Activated B cell treated with CpG ODN at 0.5 μM for 24 hours (primary cell): ENCODE data around the gene NPAS4. TPM values are rescaled to one million over a fixed set of nuclear protein-coding genes. Genes with fewer than 3 reads are reported as not detected.
"Not testable (repeated sequence)": the region's sequence is repeated elsewhere in the genome, so short reads cannot be mapped to it uniquely, and the experiment has no call there.

ENCODE experiments used
- ATAC-seq: fragments of 200-7000 bp; cut with Tn5 transposase; one replicate; pipeline ENCODE4 v1.10.0; 2021; ENCODE audit warnings: low read depth, mild to moderate bottlenecking, moderate library complexity
- CTCF ChIA-PET: fragments of 350-600 bp; sonication (Branson Sonifier 250); formaldehyde crosslinking; loops from one replicate; lab custom pipeline; 2021; ENCODE audit warnings: antibody characterized with exemption; lab: Charles Lee
- POLR2A ChIA-PET: fragments of 350-600 bp; sonication (Branson Sonifier 250); formaldehyde crosslinking; loops from one replicate; lab custom pipeline; 2021; ENCODE audit warnings: antibody characterized with exemption; lab: Charles Lee
- DNase-seq: peaks from one replicate; pipeline ENCODE4 v3.0.0; 2022
- H3K27ac Mint-ChIP-seq: one replicate; pipeline ENCODE4 v1.8.0; 2020; ENCODE audit warnings: mixed read lengths
- H3K27me3 Mint-ChIP-seq: one replicate; pipeline ENCODE4 v1.8.0; 2021; ENCODE audit warnings: mixed read lengths
- H3K36me3 Mint-ChIP-seq: one replicate; pipeline ENCODE4 v1.8.0; 2021; ENCODE audit warnings: low read depth, mixed read lengths
- H3K4me1 Mint-ChIP-seq: one replicate; pipeline ENCODE4 v1.8.0; 2021; ENCODE audit warnings: mixed read lengths
- H3K4me3 Mint-ChIP-seq: one replicate; pipeline ENCODE4 v1.8.0; 2020; ENCODE audit warnings: mild to moderate bottlenecking, mixed read lengths
- H3K9me3 Mint-ChIP-seq: one replicate; pipeline ENCODE4 v1.8.0; 2020; ENCODE audit warnings: mixed read lengths
- intact Hi-C: fragments of 100-400 bp; cut with micrococcal nuclease; formaldehyde crosslinking; loops from one replicate; pipeline ENCODE4 v1.15.1; 2024
- total RNA-seq: library from RNA; stranded (reverse); gene quantifications from 2 replicates; pipeline ENCODE4 v1.2.3, GENCODE V29; 2022
- TF ChIP-seq, protein P1 (sequence below): fragments of 200-600 bp; IDR thresholded peaks from one replicate; pipeline ENCODE4 v1.8.0; 2022; ENCODE audit warnings: antibody characterized with exemption, mild to moderate bottlenecking

Gene NPAS4
- not detected in 2 replicates for total RNA-seq

DNA sequence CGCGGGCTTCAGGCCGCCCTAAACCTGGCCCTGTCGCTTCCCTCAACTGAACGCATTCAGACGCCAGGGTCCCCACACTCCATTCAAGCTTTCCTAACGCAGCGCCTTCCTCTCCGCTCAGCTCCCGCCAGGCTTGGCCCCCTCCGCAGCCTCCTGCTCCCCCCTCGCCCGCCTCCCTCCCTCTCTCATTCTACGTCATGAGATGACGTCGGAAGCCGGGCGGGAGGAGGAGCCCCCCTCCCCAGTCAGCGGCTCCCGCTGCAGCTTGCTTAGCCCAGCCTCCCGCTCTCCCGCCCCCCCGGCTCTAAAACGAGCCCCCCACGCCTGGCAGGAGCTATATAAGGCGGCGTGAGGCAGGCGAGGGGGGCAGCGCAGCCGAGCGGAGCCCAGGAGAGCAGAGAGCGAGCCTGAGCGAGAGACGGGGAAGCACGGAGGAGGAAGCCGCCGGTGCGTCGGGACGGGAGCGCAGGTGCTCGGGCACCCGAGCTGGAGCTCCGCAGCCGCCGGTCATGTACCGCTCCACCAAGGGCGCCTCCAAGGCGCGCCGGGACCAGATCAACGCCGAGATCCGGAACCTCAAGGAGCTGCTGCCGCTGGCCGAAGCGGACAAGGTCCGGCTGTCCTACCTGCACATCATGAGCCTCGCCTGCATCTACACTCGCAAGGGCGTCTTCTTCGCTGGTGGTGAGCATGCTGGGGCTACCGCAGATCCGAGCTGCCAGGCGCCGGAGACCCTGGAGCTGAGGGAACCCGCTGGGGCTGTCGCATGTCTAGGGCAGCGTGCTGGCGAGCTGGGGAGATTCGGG, at the start of gene NPAS4:
Gene NPAS4, plus strand, starts transcription at position 365 of the 806 bp plus-strand sequence. Its CDS starts 145 bp downstream, at position 510.
- no peaks in the 10 kb centered on the region for H3K36me3 Mint-ChIP-seq
- H3K4me1 Mint-ChIP-seq, result peaks cover 9% of the 10 kb centered on the region
- ChIA-PET CTCF (interaction anchor here (1.0 to 1.6 kb wide), 5 partner anchors 9 to 58 kb away, joined by 3 to 10 read pairs (median 4); partner anchors contain the start of gene MRPL11), POLR2A (interaction anchor here (0.8 to 1.7 kb wide), 9 partner anchors 11 to 217 kb away, joined by 3 to 18 read pairs (median 5); partner anchors contain the start of genes BBS1, DPP3, MRPL11 and PELI3)
- no peak within 1 kb of the TSS for H3K4me3 Mint-ChIP-seq
- H3K27me3 Mint-ChIP-seq, result peaks cover 37% of the 10 kb centered on the region
- H3K9me3 Mint-ChIP-seq, result no peaks in the 10 kb centered on the region
- H3K27ac Mint-ChIP-seq, result no peak within 1 kb of the TSS
- intact Hi-C loops, result loop anchor here (1.0 to 2.0 kb wide), 2 partner anchors 18 to 46 kb away; partner anchors contain the start of gene PELI3
- ATAC-seq (no peak), DNase-seq (no peak)
- TF ChIP-seq, protein P1, sequence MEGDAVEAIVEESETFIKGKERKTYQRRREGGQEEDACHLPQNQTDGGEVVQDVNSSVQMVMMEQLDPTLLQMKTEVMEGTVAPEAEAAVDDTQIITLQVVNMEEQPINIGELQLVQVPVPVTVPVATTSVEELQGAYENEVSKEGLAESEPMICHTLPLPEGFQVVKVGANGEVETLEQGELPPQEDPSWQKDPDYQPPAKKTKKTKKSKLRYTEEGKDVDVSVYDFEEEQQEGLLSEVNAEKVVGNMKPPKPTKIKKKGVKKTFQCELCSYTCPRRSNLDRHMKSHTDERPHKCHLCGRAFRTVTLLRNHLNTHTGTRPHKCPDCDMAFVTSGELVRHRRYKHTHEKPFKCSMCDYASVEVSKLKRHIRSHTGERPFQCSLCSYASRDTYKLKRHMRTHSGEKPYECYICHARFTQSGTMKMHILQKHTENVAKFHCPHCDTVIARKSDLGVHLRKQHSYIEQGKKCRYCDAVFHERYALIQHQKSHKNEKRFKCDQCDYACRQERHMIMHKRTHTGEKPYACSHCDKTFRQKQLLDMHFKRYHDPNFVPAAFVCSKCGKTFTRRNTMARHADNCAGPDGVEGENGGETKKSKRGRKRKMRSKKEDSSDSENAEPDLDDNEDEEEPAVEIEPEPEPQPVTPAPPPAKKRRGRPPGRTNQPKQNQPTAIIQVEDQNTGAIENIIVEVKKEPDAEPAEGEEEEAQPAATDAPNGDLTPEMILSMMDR, result no peak

DNA sequence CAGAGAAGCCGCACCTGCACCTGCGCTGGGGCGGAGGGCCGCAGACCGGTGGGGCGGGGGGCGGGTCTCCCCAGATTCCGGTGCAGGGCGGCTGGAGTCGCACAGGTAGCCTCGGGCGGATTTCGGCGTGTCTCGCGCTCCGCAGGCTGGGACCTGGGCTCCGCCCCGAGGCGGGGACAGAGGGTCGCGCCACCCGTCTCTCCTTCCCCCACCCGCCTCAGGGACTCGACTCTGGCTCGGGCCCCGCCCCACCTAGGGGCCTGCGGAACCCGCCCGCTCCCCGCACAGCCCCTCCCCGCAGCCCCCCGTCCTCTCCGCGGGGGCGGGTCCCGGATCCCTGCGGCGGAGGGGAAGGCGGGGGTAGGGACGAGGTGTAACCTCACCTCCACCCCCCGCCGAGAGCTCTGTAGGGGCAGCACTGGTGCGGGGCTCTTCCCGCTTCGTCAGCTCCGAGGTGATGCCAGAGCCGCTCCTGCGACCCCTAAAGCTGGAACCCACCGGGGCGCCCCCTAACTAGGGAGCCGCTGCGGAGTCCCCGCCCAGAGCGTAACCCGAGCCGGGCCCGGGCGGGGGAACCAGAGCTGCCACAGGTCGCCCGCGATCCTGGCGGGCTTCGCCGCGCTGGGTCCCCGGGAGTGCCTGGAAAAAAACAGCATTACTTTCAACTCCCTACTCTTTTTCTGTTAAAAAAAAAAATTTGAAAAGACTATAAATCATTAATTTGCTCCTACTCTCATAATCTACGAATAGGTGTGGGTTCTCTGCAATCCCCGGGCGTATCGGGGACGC, 49.0 kb upstream of the NPAS4 start, which contains the start of gene SLC29A2:
Gene SLC29A2, minus strand, starts transcription at position 134 of the 789 bp plus-strand sequence. CDS start 169 bp downstream, outside the sequence.
- Mint-ChIP-seq H3K9me3 (no peaks in the 10 kb centered on the region), H3K27me3 (no peaks in the 10 kb centered on the region), H3K27ac (peak within 1 kb of the TSS; percentile 94), H3K36me3 (peaks cover 5% of the 10 kb centered on the region), H3K4me3 (peak within 1 kb of the TSS; percentile 90), H3K4me1 (peaks cover 15% of the 10 kb centered on the region)
- ATAC-seq (peak; percentile 87), DNase-seq (peak; percentile 78)
- POLR2A ChIA-PET, result interaction anchor here (0.6 to 3.2 kb wide), 20 partner anchors 8 to 980 kb away, joined by 3 to 34 read pairs (median 4); partner anchors contain the start of genes ACTN3, B4GAT1, BRMS1 and CD248
- CTCF ChIA-PET, result interaction anchor here (0.8 to 4.2 kb wide), 5 partner anchors 12 to 67 kb away, joined by 3 to 31 read pairs (median 4); partner anchors contain the start of gene MRPL11
- TF ChIP-seq, protein P1, result no peak
- intact Hi-C loops, result loop anchor here (1.0 to 5.0 kb wide), 6 partner anchors 14 to 585 kb away; partner anchors contain the start of genes PC and PELI3

DNA sequence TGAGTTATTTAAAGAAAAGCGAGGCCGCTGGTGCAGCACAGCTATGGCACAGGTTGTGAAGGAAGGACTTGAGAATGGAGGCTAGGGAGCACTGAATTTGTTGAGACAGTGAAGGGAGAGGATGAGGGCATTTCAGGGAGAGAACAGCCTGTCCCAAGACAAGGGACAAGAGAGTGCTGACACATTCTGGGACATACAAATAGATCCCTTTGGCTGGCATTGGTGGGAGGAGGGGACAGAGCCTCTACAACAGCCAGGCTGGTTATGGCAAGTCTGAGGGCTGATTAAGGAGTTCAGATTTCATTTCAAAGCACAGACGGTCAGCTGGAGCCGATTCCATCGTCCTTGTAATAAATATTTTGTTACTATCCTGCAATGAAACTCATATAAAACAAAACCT, 47.6 kb upstream of the NPAS4 start:
- TF ChIP-seq, protein P1, result no peak
- ChIA-PET CTCF (interaction anchor here (4.2 kb wide), 1 partner anchor 12 kb away, joined by 31 read pairs; no protein-coding TSS in a partner anchor), POLR2A (interaction anchor here (1.7 kb wide), 1 partner anchor 8 kb away, joined by 3 read pairs; no protein-coding TSS in a partner anchor)
- Mint-ChIP-seq H3K36me3 (peaks cover 5% of the 10 kb centered on the region), H3K9me3 (no peaks in the 10 kb centered on the region), H3K27ac (no peak overlapping the region), H3K27me3 (no peaks in the 10 kb centered on the region), H3K4me3 (no peak overlapping the region), H3K4me1 (peaks cover 15% of the 10 kb centered on the region)
- no peak for ATAC-seq
- intact Hi-C loops, result loop anchor here (5.0 kb wide), 2 partner anchors 94 to 584 kb away; partner anchors contain the start of genes PC and PELI3
- DNase-seq, result no peak

DNA sequence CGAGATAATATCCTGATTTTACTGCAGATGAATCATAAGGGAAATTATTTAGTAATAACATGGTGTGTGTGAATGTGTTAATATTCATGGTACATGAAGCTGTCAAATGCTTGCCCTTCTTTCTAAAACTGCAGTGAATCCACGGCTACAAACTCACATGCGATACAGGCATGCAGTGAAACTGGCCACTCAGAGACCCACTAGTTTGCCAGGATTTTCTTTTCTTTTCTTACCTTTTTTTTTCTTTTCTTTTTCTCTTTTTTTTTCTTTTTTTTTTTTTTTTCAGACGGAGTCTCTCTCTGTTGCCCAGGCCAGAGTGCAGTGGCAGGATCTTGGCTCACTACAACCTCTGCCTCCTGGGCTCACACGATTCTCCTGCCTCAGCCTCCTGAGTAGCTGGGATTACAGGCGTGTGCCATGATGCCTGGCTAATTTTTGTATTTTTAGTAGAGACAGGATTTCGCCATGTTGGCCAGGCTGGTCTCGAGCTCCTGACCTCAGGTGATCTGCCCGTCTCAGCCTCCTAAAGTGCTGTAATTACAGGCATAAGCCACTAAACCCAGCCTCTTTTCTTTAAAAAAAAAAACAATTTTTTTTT, 47.0 kb upstream of the NPAS4 start:
- ChIA-PET CTCF (interaction anchor here (4.2 kb wide), 1 partner anchor 12 kb away, joined by 31 read pairs; no protein-coding TSS in a partner anchor), POLR2A (interaction anchor here (0.7 kb wide), 1 partner anchor 670 kb away, joined by 5 read pairs; no protein-coding TSS in a partner anchor)
- DNase-seq, ATAC-seq, H3K27me3 Mint-ChIP-seq, H3K36me3 Mint-ChIP-seq, H3K9me3 Mint-ChIP-seq, H3K27ac Mint-ChIP-seq, H3K4me3 Mint-ChIP-seq: not testable (repeated sequence)
- intact Hi-C loops, result loop anchor here (5.0 kb wide), 2 partner anchors 94 to 584 kb away; partner anchors contain the start of genes PC and PELI3
- H3K4me1 Mint-ChIP-seq, result peaks cover 15% of the 10 kb centered on the region

DNA sequence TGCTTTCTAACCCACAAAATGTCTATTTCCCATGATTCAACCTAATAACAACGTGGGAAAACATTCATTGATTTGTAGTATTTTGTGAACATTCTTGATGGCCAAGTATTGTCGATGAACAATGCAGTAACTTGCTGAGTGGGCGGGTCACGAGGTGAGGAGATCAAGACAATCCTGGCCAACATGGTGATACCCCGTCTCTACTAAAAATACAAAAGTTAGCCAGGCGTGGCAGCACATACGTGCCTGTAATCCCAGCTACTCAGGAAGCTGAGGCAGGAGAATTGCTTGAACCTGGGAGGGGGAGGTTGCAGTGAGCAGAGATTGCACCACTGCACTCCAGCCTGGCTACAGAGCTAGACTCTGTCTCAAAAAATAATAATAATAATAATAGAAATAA, 40.6 kb upstream of the NPAS4 start:
- POLR2A ChIA-PET, result interaction anchor here (0.6 kb wide), 1 partner anchor 298 kb away, joined by 3 read pairs; no protein-coding TSS in a partner anchor
- not testable (repeated sequence) for DNase-seq

GRCh38 chr11:66384316-66384715, 36.5 kb upstream of the NPAS4 start:
- H3K9me3 Mint-ChIP-seq, DNase-seq, H3K27ac Mint-ChIP-seq, ATAC-seq, H3K27me3 Mint-ChIP-seq, intact Hi-C loops, POLR2A ChIA-PET, H3K36me3 Mint-ChIP-seq, H3K4me3 Mint-ChIP-seq: not testable (repeated sequence)
- H3K4me1 Mint-ChIP-seq, result peaks cover 11% of the 10 kb centered on the region
- CTCF ChIA-PET, result interaction anchor here (1.0 to 2.7 kb wide), 2 partner anchors 12 to 294 kb away, joined by 3 to 31 read pairs; partner anchors contain the start of gene SLC29A2

More for the DNA sequence above, 40.6 kb upstream of the NPAS4 start:
- H3K27me3 Mint-ChIP-seq, ATAC-seq, intact Hi-C loops, H3K36me3 Mint-ChIP-seq, H3K9me3 Mint-ChIP-seq, H3K4me1 Mint-ChIP-seq, H3K27ac Mint-ChIP-seq, H3K4me3 Mint-ChIP-seq: not testable (repeated sequence)
- CTCF ChIA-PET, result interaction anchor here (1.0 kb wide), 1 partner anchor 9 kb away, joined by 3 read pairs; no protein-coding TSS in a partner anchor
